ENCODE results near the gene NBL1. TPM values are rescaled to one million over a fixed set of nuclear protein-coding genes. Genes with fewer than 3 reads are reported as not detected.

NBL1 gene
- total and polyA plus RNA-seq, 5 experiments from 2014 or later: 7.7 to 19.3 (median 14.0) TPM

GRCh38 chr1:19650416-19651140 lies 6.5 kb downstream of the NBL1 start:
- POLR2A ChIA-PET: interaction anchor here (0.6 to 1.4 kb wide), 6 partner anchors 8 to 328 kb away, joined by 3 to 8 read pairs (median 4); a partner anchor contains a TSS
- ATAC-seq (no peak), DNase-seq (no peak)
- Mint-ChIP-seq H3K9me3 (no peaks in the 10 kb centered on the region), H3K4me3 (no peak overlapping the region), H3K36me3 (peaks cover 0 to 4% (median 0%) of the 10 kb centered on the region in 3 donors), H3K4me1 (peaks cover 18 to 41% (median 36%) of the 10 kb centered on the region in 4 donors), H3K27ac (peak overlapping the region in 2 of 10 donors; percentile 32 to 49), H3K27me3 (no peaks in the 10 kb centered on the region)

GRCh38 chr1:19651141-19651737 lies 7.1 kb downstream of the NBL1 start:
- Mint-ChIP-seq H3K36me3 (peaks cover 0 to 6% (median 0%) of the 10 kb centered on the region in 3 donors), H3K4me1 (peaks cover 22 to 34% (median 29%) of the 10 kb centered on the region in 4 donors), H3K27me3 (no peaks in the 10 kb centered on the region), H3K27ac (peak overlapping the region in 2 of 10 donors; percentile 29), H3K9me3 (no peaks in the 10 kb centered on the region), H3K4me3 (no peak overlapping the region)
- ATAC-seq (peak; percentile 67 to 76), DNase-seq (peak in 9 of 10 donors; percentile 35 to 76 (median 53))
- POLR2A ChIA-PET: interaction anchor here (0.6 to 1.4 kb wide), 7 partner anchors 8 to 339 kb away, joined by 3 to 8 read pairs (median 4); partner anchors contain the start of gene SLC66A1

- no peak for DNase-seq
- ATAC-seq: no peak
- no peak overlapping the region for H3K4me3 Mint-ChIP-seq
- peaks cover 0 to 2% (median 0%) of the 10 kb centered on the region in 5 donors for H3K27me3 Mint-ChIP-seq
- POLR2A ChIA-PET: no interaction called here
- no peaks in the 10 kb centered on the region for H3K9me3 Mint-ChIP-seq
- peaks cover 10 to 14% (median 12%) of the 10 kb centered on the region in 4 donors for H3K4me1 Mint-ChIP-seq
- peak overlapping the region in 1 of 10 donors; percentile 55 for H3K27ac Mint-ChIP-seq
- H3K36me3 Mint-ChIP-seq: peaks cover 0 to 6% (median 0%) of the 10 kb centered on the region in 3 donors
Observed at GRCh38 chr1:19654386-19654785, 10.3 kb downstream of the NBL1 start.

- peaks cover 0 to 7% (median 0%) of the 10 kb centered on the region in 5 donors for H3K27me3 Mint-ChIP-seq
- no peak overlapping the region for H3K4me3 Mint-ChIP-seq
- H3K9me3 Mint-ChIP-seq: no peaks in the 10 kb centered on the region
- H3K27ac Mint-ChIP-seq: peak overlapping the region in 2 of 10 donors; percentile 15 to 64
- DNase-seq: no peak
- POLR2A ChIA-PET: no interaction called here
- H3K4me1 Mint-ChIP-seq: peaks cover 14 to 20% (median 16%) of the 10 kb centered on the region in 4 donors
- peaks cover 0 to 6% (median 0%) of the 10 kb centered on the region in 3 donors for H3K36me3 Mint-ChIP-seq
- no peak for ATAC-seq
Observed at GRCh38 chr1:19654886-19655717, 11.0 kb downstream of the NBL1 start.

- DNase-seq: no peak
- POLR2A ChIA-PET: no interaction called here
- ATAC-seq: no peak
- Mint-ChIP-seq H3K4me1 (peaks cover 11 to 16% (median 15%) of the 10 kb centered on the region in 4 donors), H3K27me3 (peaks cover 0 to 13% (median 0%) of the 10 kb centered on the region in 5 donors), H3K27ac (peak overlapping the region in 2 of 10 donors; percentile 15 to 64), H3K9me3 (no peaks in the 10 kb centered on the region), H3K36me3 (peaks cover 0 to 6% (median 0%) of the 10 kb centered on the region in 3 donors), H3K4me3 (peak overlapping the region in 1 of 10 donors; percentile 35)
Observed at GRCh38 chr1:19655718-19656080, 11.6 kb downstream of the NBL1 start.

- no peak for DNase-seq
- no peaks in the 10 kb centered on the region for H3K9me3 Mint-ChIP-seq
- H3K4me1 Mint-ChIP-seq: peaks cover 10 to 14% (median 12%) of the 10 kb centered on the region in 4 donors
- no peak overlapping the region for H3K4me3 Mint-ChIP-seq
- H3K27me3 Mint-ChIP-seq: peaks cover 0 to 14% (median 0%) of the 10 kb centered on the region in 5 donors
- ATAC-seq: no peak
- POLR2A ChIA-PET: interaction anchor here (0.6 kb wide), 1 partner anchor 61 kb away, joined by 5 read pairs; no protein-coding TSS in a partner anchor
- peaks cover 0 to 5% (median 0%) of the 10 kb centered on the region in 3 donors for H3K36me3 Mint-ChIP-seq
- peak overlapping the region in 1 of 10 donors; percentile 64 for H3K27ac Mint-ChIP-seq
Observed at GRCh38 chr1:19656134-19656779, 12.1 kb downstream of the NBL1 start.

- Mint-ChIP-seq H3K36me3 (peaks cover 0 to 3% (median 0%) of the 10 kb centered on the region in 3 donors), H3K27me3 (peaks cover 0 to 14% (median 2%) of the 10 kb centered on the region in 5 donors), H3K27ac (peak overlapping the region in 1 of 10 donors; percentile 64), H3K9me3 (no peaks in the 10 kb centered on the region), H3K4me3 (no peak overlapping the region), H3K4me1 (peaks cover 8 to 14% (median 12%) of the 10 kb centered on the region in 4 donors)
- ATAC-seq (no peak), DNase-seq (no peak)
- POLR2A ChIA-PET: interaction anchor here (0.6 kb wide), 1 partner anchor 61 kb away, joined by 5 read pairs; no protein-coding TSS in a partner anchor
Observed at GRCh38 chr1:19656780-19657466, 12.8 kb downstream of the NBL1 start.

GRCh38 chr1:19657511-19657910 lies 13.4 kb downstream of the NBL1 start:
- Mint-ChIP-seq H3K27ac (peak overlapping the region in 1 of 10 donors; percentile 81), H3K4me1 (peaks cover 8 to 16% (median 12%) of the 10 kb centered on the region in 4 donors), H3K27me3 (peaks cover 0 to 14% (median 2%) of the 10 kb centered on the region in 5 donors), H3K4me3 (no peak overlapping the region), H3K36me3 (peaks cover 0 to 2% (median 0%) of the 10 kb centered on the region in 3 donors), H3K9me3 (no peaks in the 10 kb centered on the region)
- no peak for ATAC-seq
- POLR2A ChIA-PET: interaction anchor here (0.7 kb wide), 1 partner anchor 73 kb away, joined by 4 read pairs; no protein-coding TSS in a partner anchor
- no peak for DNase-seq

- H3K36me3 Mint-ChIP-seq: peaks cover 0 to 2% (median 0%) of the 10 kb centered on the region in 3 donors
- DNase-seq: no peak
- no peak for ATAC-seq
- peaks cover 0 to 19% (median 5%) of the 10 kb centered on the region in 5 donors for H3K27me3 Mint-ChIP-seq
- no peak overlapping the region for H3K4me3 Mint-ChIP-seq
- POLR2A ChIA-PET: interaction anchor here (0.6 to 0.7 kb wide), 2 partner anchors 68 to 72 kb away, joined by 3 to 4 read pairs; no protein-coding TSS in a partner anchor
- peak overlapping the region in 1 of 10 donors; percentile 81 for H3K27ac Mint-ChIP-seq
- no peaks in the 10 kb centered on the region for H3K9me3 Mint-ChIP-seq
- peaks cover 8 to 18% (median 12%) of the 10 kb centered on the region in 4 donors for H3K4me1 Mint-ChIP-seq
Observed at GRCh38 chr1:19658186-19658585, 14.1 kb downstream of the NBL1 start.

- H3K4me1 Mint-ChIP-seq: peaks cover 13 to 28% (median 21%) of the 10 kb centered on the region in 4 donors
- H3K27me3 Mint-ChIP-seq: peaks cover 4 to 49% (median 17%) of the 10 kb centered on the region in 5 donors
- no peak overlapping the region for H3K4me3 Mint-ChIP-seq
- peak in 6 of 10 donors; percentile 31 to 70 (median 49) for DNase-seq
- H3K9me3 Mint-ChIP-seq: no peaks in the 10 kb centered on the region
- ATAC-seq: peak in 1 of 2 donors; percentile 29
- peaks cover 0 to 2% (median 0%) of the 10 kb centered on the region in 3 donors for H3K36me3 Mint-ChIP-seq
- peak overlapping the region in 1 of 10 donors; percentile 70 for H3K27ac Mint-ChIP-seq
- POLR2A ChIA-PET: interaction anchor here (1.7 kb wide), 1 partner anchor 43 kb away, joined by 7 read pairs; no protein-coding TSS in a partner anchor
Observed at GRCh38 chr1:19661721-19662228, 17.7 kb downstream of the NBL1 start.

- POLR2A ChIA-PET: interaction anchor here (1.7 kb wide), 1 partner anchor 42 kb away, joined by 7 read pairs; no protein-coding TSS in a partner anchor
- Mint-ChIP-seq H3K9me3 (no peaks in the 10 kb centered on the region), H3K27me3 (peaks cover 4 to 55% (median 21%) of the 10 kb centered on the region in 5 donors), H3K4me3 (no peak overlapping the region), H3K36me3 (peaks cover 0 to 2% (median 0%) of the 10 kb centered on the region in 3 donors), H3K27ac (peak overlapping the region in 1 of 10 donors; percentile 34), H3K4me1 (peaks cover 16 to 31% (median 22%) of the 10 kb centered on the region in 4 donors)
- ATAC-seq (no peak), DNase-seq (no peak)
Observed at GRCh38 chr1:19662313-19662712, 18.2 kb downstream of the NBL1 start.

All from naive thymus-derived CD8-positive, alpha-beta T cell (primary cell).